Heart left ventricle (tissue), 16 donors: ENCODE results near the gene OTOS. TPM values are rescaled to one million over a fixed set of nuclear protein-coding genes. Genes with fewer than 3 reads are reported as not detected.

Experiments
- ATAC-seq, 4 donors: fragments of 200-7000 bp; cut with Tn5 transposase; one replicate each; pipeline ENCODE4 v1.9.1; 2020 to 2022; ENCODE audit warnings: moderate library complexity in 4 of 4, mild to moderate bottlenecking in 3 of 4, moderate number of reproducible peaks in 1 of 4
- DNase-seq, 5 donors: peaks; one replicate each; pipeline ENCODE4 v3.0.0-alpha.2; 2020
- H3K27ac ChIP-seq, 12 donors: fragments of 200-600 bp; sonication (generic) in 4 of 12; one replicate each; pipeline versions ENCODE4 v1.5.0 to v1.8.0; 2016 to 2022; ENCODE audit warnings: mild to moderate bottlenecking in 2 of 12
- H3K27me3 ChIP-seq, 9 donors: fragments of 200-600 bp; sonication (generic) in 2 of 9; one replicate each; pipeline versions ENCODE4 v1.5.1 to v1.8.0; 2016 to 2022; ENCODE audit warnings: mild to moderate bottlenecking in 3 of 9
- H3K36me3 ChIP-seq, 9 donors: fragments of 200-600 bp; sonication (generic) in 2 of 9; one replicate each; pipeline versions ENCODE4 v1.5.0 to v1.8.0; 2018 to 2022; ENCODE audit warnings: mild to moderate bottlenecking in 2 of 9
- H3K4me1 ChIP-seq, 12 donors: fragments of 200-600 bp; sonication (generic) in 4 of 12; one replicate each; pipeline versions ENCODE4 v1.5.0 to v1.8.0; 2016 to 2022; ENCODE audit warnings: mild to moderate bottlenecking in 3 of 12
- H3K4me3 ChIP-seq, 12 donors: fragments of 200-600 bp; sonication (generic) in 4 of 12; one replicate each; pipeline versions ENCODE4 v1.5.0 to v1.8.0; 2017 to 2022; ENCODE audit warnings: mild to moderate bottlenecking in 9 of 12, moderate library complexity in 4 of 12
- H3K9me3 ChIP-seq, 12 donors: fragments of 200-600 bp; sonication (generic) in 4 of 12; one replicate each; pipeline versions ENCODE4 v1.5.0 to v1.8.0; 2016 to 2022; ENCODE audit warnings: mild to moderate bottlenecking in 1 of 12
- CTCF ChIP-seq, 12 donors: fragments of 200-600 bp; sonication (generic) in 4 of 12; IDR thresholded peaks; one replicate each; pipeline versions ENCODE4 v1.5.0 to v1.8.0; 2018 to 2022; ENCODE audit warnings: antibody characterized with exemption in 12 of 12, mild to moderate bottlenecking in 5 of 12
- POLR2A ChIP-seq, 2 donors: fragments of 450-650 bp; IDR thresholded peaks; one replicate each; pipeline ENCODE4 v1.6.1; 2017; ENCODE audit warnings: antibody characterized with exemption in 2 of 2, mild to moderate bottlenecking in 2 of 2, moderate library complexity in 2 of 2
- WGBS, 4 donors: extraction: QIAGEN DNeasy Blood & Tissue Kit in 2 of 4; methylation state at CpG; one replicate each; pipeline versions ENCODE4 v1.1.5 to v1.1.7; 2013 to 2018; 5-methylcytosine and 5-hydroxymethylcytosine counted together
- intact Hi-C, 10 donors: fragments of 100-400 bp; cut with DNase I; formaldehyde crosslinking; loops; one replicate each; pipeline versions ENCODE4 v1.11.1 to v1.14.2; 2022
- polyA plus RNA-seq, 2 donors: library from polyadenylated mRNA; stranded (reverse); fragments of 200-250 nt; gene quantifications; one replicate each; pipeline ENCODE4 v1.2.3, GENCODE V29; 2013
- total RNA-seq, 9 donors: library from RNA; depleted of rRNA in 2 of 9; stranded (reverse); fragments of >200 nt in 2 of 9; fragmentation: NEBNext Ultra II Directional in 3 of 9; extraction: Animal tissue kit (Norgen Biotek cat#: 25700) in 3 of 9; gene quantifications; one replicate each; pipeline versions ENCODE4 v1.1.0 to v1.2.4, GENCODE V29; 2016 to 2023
- donor health status: ischemic (EF 13 %, LVEDD 7.1; RV severe dilation, severe dysfunction).
- donor health status: healthy with polysubstance abuse.
- donor health status: DM: no; HTN: yes; CAD: no.
- donor health status: DM: no; HTN: no; CAD: no.
- donor health status: ischemic (EF 25% LVEDD 6.9; RV normal size, moderate dysfunction).
- donor health status: ischemic (EF 25% LVEDD 5.7; RV mildly dilated, moderate dysfunction).
- donor health status: healthy.
- donor health status: DM: yes; HTN: yes; CAD: no.
- donor health status: ischemic (EF 35%, LVEDD 5.7; RV mildly dilated, moderate dysfunction).
- donor health status: nonischemic (EF 11% LVEDD 7.7; RV severe dilation, severe dysfunction).
- donor health status: DM: yes; HTN: yes; CAD: no.
- donor health status: PGD.
- donor health status: ischemic (EF 29% LVEDD 5.4; RV normal size, mild dysfunction).
- donor health status: nonischemic (EF 23%, LVEDD 6.1; RV moderate dilation, normal function).

Gene OTOS
- total and polyA plus RNA-seq, 11 donors: 1.1 TPM; not detected in 10

GRCh38 chr2:240166761-240167587 lies 26.5 kb upstream of the OTOS start:
- Histone ChIP-seq H3K4me1 (no peaks in the 10 kb centered on the region), H3K9me3 (no peaks in the 10 kb centered on the region), H3K27ac (no peak overlapping the region), H3K36me3 (no peaks in the 10 kb centered on the region), H3K4me3 (no peak overlapping the region), H3K27me3 (peaks cover 0 to 13% (median 0%) of the 10 kb centered on the region in 9 donors)
- TF ChIP-seq POLR2A (IDR thresholded peaks at IDR 0.05): no peak
- ATAC-seq: no peak
- WGBS, 4 donors: 81 to 90% (median 83%) methylated on average over 13 to 21 of the region's 21 CpGs
- DNase-seq: peak in 1 of 5 donors; percentile 24
- intact Hi-C loops: no loop called here

DNA sequence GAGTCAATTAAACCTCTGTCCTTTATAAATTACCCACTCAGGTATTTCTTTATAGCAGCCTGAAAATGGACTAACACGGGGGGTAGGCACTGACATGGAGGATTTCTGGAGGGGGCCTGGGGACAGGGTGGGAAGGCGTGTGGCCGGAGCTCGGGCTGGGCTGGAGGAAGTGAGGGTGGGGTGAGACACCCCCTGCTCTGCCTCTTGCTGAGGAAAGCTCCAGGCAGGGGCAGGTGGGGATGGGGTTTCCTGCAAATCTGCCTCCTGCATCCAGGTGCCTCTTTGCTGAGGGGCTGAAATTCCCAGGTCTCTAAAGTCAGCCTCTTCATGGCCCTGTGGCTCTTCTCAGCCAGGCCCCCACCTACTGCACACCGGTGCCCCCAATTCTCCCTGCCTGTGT lies 25.7 kb upstream of the OTOS start:
- Histone ChIP-seq H3K36me3 (no peaks in the 10 kb centered on the region), H3K4me3 (no peak overlapping the region), H3K27me3 (peaks cover 0 to 13% (median 0%) of the 10 kb centered on the region in 9 donors), H3K27ac (no peak overlapping the region), H3K9me3 (no peaks in the 10 kb centered on the region), H3K4me1 (no peaks in the 10 kb centered on the region)
- ATAC-seq: no peak
- TF ChIP-seq POLR2A (IDR thresholded peaks at IDR 0.05) (no peak), CTCF (IDR thresholded peaks at IDR 0.05) (no peak)
- intact Hi-C loops: no loop called here
- peak in 1 of 5 donors; percentile 33 for DNase-seq
- WGBS, 4 donors: 77 to 90% (median 78%) methylated on average over 5 of the region's 5 CpGs

DNA sequence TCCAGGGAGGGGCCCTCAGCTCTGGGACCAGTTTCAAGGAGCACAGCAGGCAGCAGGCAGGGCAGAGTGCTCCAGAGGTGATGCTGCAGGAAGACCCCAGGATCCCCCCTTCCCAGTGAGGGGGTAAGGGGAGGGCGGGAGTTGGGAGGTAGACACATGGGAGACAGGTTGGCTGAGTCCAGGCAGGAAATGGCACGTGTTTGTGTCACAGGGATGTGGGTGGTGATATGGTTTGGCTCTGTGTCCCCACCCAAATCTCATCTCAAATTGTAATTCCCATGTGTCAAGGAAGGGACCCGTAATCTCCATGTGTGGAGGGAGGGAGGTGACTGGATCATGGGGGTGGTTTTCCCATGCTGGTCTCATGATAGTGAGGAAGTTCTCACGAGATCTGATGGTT lies 25.2 kb upstream of the OTOS start:
- H3K36me3 ChIP-seq: no peaks in the 10 kb centered on the region
- WGBS, 4 donors: 49 to 54% (median 52%) methylated on average over 4 of the region's 4 CpGs
- no peak overlapping the region for H3K27ac ChIP-seq
- no peak for TF ChIP-seq CTCF (IDR thresholded peaks at IDR 0.05)
- TF ChIP-seq POLR2A (IDR thresholded peaks at IDR 0.05): no peak
- H3K4me3 ChIP-seq: no peak overlapping the region
- no peaks in the 10 kb centered on the region for H3K9me3 ChIP-seq
- peaks cover 0 to 13% (median 0%) of the 10 kb centered on the region in 9 donors for H3K27me3 ChIP-seq
- intact Hi-C loops: no loop called here
- ATAC-seq (no peak), DNase-seq (peak in 1 of 5 donors; percentile 16)
- no peaks in the 10 kb centered on the region for H3K4me1 ChIP-seq

DNA sequence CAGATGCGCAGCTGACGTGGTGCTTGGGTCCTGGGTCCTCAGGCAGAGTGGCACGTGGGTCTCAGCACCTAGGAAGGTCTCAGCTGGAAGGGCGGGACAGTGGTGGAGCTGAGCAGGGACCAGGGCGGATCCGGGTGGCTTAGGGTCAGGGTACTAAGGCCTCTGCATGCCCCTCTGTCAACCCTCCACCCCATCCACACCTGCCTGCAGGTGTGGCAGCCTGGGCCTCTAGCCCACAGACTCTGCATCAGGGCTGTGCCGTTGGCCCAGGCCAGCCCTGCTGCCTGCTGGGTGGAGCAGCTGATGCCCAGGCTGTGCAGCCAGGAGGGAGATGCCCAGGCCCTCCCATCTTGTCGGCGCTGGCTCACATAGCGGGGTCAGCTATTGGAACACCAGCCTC lies 24.6 kb upstream of the OTOS start:
- Histone ChIP-seq H3K9me3 (no peaks in the 10 kb centered on the region), H3K4me3 (no peak overlapping the region), H3K36me3 (no peaks in the 10 kb centered on the region), H3K27ac (no peak overlapping the region), H3K27me3 (peaks cover 0 to 13% (median 0%) of the 10 kb centered on the region in 9 donors), H3K4me1 (no peaks in the 10 kb centered on the region)
- intact Hi-C loops: no loop called here
- TF ChIP-seq CTCF (IDR thresholded peaks at IDR 0.05): no peak
- ATAC-seq (no peak), DNase-seq (peak in 1 of 5 donors; percentile 28)
- 86 to 92% (median 90%) methylated on average over 9 to 10 of the region's 10 CpGs for WGBS, 4 donors
